ENCODE results near the gene YBX2.
A peak's percentile ranks its signal among the peaks of the same experiment; 100 is the strongest.

YBX2 gene

GRCh38 chr17:7296189-7296861, 1.9 kb upstream of the YBX2 start:
- DNase-seq (ENCODE audit: low spot score): peak; percentile 68

- DNase-seq (ENCODE audit: low spot score): no peak
Observed at GRCh38 chr17:7295230-7296180, 1.1 kb upstream of the YBX2 start.

DNA sequence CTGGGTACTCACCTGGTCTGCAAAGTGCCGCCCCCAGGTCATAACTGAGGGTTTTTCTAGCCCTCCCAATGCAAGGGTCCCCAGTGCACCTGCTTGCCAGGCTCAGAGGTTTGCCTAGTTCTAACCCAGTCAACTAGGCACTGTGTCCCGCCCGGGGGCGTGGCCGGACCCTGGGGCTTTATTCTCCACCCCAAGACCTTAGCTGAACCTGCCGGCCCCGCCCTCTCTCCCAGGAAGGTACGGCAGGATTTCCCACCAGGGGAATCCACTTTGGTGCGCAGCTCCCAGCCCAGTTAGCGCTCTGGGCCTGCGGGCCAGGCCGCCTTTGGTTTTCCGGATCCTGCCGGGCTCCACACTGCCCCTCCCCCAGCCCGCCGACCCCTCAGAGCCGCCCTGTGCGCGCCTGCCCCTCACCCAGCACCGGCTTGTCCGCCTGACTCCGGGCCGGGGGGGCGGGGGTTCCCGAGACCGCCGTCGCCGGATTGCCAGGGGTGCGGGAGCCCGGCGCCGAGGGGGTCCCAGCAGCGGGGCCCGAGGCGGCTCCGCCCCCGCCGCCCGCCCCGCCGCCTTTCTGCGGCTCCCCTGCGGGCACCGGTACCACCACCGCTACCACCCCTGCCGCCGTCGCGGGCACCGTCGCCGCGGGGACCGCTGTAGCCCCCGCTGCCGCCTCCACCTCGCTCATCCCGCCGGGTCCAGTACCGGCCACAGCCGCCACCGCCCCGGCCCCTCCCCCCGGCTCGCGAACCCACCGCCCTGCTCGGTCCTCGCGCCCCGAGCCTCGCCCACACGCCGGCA, 424 bp downstream of the YBX2 start:
- no peak for DNase-seq (ENCODE audit: low spot score)

DNA sequence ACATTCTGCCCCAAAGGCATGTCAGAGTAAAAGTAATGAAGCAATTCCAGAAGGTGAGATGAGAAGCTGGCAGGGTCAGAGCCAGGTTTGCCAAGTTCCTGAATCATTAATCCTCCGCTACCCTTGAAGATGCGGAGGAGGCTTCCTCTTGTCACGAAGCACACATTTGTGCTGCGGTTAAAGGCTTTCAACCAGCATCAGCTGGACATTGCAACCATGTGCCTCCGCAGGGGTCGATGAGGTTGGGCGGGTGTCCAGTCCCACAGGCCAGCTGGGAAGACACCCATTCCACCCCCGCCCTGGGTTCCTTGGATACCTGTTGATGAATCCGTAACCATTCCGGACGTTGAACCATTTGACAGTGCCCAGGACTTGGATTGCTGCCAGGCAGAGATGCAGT, 1.3 kb downstream of the YBX2 start:
- DNase-seq (ENCODE audit: low spot score): no peak

DNA sequence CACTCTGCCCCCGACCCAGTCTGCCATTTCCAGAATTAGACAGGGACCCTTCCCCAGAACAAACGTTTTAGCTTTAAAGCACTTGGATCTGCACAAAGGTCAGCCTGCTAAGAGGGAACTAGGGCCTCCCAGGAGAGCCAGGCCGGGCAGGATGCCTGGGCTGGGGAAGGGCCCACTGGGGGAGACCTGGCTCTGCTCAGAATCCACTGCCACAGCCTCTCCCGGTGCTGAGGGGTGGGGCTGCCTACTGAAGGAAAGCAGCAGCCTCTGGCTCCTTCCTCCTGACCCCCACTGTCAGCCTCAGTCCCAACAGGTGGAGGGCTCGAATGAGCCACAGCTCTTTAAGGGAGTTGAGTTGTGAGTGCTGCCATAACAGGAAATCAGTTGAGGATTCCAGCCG, 1.7 kb downstream of the YBX2 start:
- DNase-seq (ENCODE audit: low spot score): no peak

DNA sequence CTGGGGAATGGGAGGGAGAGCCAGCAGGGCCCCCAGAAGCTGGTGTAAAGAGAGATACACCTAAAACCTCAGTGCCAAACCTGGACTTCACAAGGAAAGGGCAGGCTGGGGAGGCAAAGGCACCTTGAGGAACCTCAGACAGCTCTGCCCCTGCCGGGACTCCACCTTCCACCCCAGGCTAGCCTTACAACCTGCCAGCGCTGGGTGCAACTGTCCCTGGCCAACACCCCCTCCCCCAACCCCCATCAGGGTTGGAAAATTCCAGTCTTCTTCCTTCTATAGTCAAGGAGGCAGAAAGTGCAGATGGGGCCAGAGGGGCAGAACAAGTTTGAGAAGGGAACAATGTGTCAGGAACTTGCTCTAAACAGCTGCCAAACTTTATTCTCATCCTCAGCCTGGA, 2.2 kb downstream of the YBX2 start:
- DNase-seq (ENCODE audit: low spot score): no peak

DNA sequence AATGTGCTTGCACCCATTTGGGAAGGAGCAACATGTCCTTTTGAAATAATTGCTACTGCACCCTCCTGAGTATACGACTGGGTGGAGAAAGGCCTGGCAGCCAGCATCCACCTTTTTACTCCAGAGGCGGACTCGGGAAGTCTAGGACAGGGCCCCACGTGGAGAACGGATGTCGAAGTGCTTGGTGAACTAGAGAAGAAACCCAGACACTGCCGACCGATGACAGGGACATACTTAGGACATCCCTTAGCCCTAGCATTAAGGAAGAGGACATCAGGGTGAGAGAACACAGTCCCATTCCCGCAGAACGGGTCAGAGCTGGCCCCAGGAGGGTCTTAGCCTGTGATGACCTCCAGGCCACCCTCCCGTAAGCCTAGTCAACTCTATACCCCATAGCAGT, 3.8 kb downstream of the YBX2 start:
- DNase-seq (ENCODE audit: low spot score): no peak

DNA sequence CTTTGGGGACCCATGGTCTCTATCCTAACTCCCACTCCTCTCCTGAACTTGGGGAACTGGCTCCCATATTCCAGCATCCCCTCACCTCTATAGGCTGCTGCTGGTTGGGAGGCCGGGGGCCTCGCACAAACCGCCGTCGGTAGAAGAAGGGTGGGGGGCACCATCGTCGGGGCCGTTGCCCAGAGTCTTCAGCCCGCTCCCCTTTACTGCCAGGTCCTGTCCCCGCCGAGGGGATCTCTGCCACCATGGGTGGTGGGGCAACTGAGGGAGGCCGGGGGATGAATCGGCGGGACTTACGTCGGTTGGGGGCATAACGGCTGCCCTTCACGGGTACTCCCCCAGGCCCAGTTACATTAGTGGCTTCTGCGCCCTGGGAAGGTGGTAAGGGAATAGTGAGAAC, 4.3 kb downstream of the YBX2 start:
- no peak for DNase-seq (ENCODE audit: low spot score)

- DNase-seq (ENCODE audit: low spot score): no peak
Observed at GRCh38 chr17:7289256-7290032, 5.0 kb downstream of the YBX2 start.

- no peak for DNase-seq (ENCODE audit: low spot score)
Observed at GRCh38 chr17:7285679-7286078, 8.8 kb downstream of the YBX2 start.

- DNase-seq (ENCODE audit: low spot score): no peak
Observed at GRCh38 chr17:7284911-7285310, 9.5 kb downstream of the YBX2 start.

DNA sequence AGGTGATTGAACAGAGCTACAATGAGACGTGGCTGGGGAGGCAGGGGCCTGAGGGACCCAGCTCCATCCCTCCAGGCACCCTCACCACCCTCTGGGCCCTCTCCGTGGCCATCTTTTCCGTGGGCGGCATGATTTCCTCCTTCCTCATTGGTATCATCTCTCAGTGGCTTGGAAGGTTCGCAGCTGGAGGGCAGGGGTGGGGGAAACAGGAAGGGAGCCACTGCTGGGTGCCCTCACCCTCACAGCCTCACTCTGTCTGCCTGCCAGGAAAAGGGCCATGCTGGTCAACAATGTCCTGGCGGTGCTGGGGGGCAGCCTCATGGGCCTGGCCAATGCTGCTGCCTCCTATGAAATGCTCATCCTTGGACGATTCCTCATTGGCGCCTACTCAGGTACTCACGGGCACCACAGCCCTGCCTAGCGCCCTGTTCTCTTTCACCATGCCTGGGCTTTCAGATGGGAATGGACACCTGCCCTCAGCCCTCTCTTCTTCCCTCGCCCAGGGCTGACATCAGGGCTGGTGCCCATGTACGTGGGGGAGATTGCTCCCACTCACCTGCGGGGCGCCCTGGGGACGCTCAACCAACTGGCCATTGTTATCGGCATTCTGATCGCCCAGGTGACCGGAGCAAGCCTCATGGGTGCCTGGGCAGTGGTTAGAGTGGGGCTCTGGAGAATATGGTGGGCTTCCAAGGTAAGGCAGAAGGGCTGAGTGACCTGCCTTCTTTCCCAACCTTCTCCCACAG, 10.8 kb downstream of the YBX2 start:
- DNase-seq (ENCODE audit: low spot score): no peak

DNA sequence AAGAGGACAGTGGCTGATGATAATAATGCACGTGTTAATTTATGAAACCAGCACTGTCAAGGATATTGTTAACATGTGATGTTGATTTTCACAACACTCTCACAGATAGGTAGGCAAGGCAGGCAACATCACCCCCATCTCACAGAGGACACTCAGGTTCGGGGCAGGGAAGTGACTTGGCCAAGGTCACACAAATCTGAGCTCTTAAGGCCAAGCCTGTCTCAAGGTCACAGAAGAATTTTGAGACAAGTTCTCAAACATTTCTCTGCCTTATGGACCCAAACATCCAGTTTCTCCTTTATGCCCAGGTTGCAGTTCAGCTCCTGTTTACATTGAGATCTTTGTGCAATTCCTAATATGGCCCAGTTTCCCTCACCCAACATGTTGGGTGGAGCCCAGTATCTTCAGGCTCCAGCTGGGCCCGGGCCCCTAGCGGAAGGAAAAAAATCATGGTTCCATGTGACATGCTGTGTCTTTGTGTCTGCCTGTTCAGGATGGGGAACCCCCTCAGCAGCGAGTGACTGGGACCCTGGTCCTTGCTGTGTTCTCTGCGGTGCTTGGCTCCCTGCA, 11.6 kb downstream of the YBX2 start:
- no peak for DNase-seq (ENCODE audit: low spot score)

- no peak for DNase-seq (ENCODE audit: low spot score)
Observed at GRCh38 chr17:7281953-7282751, 12.3 kb downstream of the YBX2 start.

GRCh38 chr17:7281074-7281952, 13.1 kb downstream of the YBX2 start, which contains the start of gene SLC2A4:
Gene SLC2A4 (plus strand): TSS chr17:7281718. CDS start chr17:7281935, 217 bp downstream.
- DNase-seq (ENCODE audit: low spot score): peak; percentile 89

DNA sequence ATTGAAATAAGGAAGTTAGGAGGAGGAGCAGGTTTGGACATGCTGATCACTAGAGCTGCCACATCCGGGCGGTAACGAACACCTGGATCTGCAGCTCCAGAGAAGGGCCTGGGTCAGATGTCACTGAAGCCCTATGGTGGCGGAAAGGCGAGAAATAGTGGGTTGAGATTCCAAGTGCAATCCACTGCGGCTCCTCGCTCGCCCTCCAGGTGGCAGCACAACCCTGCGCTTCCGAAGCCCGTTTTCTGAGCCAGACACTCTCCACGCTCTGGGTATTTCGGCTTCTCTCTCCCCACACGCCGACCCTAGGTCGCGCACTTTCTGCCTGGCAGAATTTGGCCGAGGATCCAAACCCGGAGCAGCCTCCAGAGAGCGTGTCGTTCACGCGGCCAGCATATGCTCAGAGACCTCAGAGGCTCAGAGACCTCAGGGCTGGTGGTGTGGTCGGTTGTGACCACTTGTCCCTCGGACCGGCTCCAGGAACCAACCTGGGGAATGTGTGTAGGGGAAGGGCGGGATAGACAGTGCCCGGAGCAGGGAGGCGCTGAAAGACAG, 13.8 kb downstream of the YBX2 start:
- DNase-seq (ENCODE audit: low spot score): peak; percentile 83

DNA sequence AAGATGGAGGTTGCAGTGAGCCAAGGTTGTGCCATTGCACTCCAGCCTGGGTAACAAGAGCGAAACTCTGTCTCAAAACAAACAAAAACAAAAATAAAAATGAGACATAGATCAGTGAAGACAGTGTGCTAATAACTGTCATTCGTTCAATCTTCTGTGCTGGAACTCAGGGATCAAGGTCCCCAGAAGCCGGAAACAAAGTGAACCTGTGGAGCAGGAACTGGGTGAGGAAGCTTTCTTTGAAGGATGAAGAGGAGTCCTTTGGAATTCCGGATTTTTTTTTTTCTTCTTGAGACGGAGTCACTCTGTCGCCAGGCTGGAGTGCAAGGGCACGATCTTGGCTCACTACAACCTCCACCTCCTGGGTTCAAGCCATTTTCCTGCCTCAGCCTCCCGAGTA, 15.0 kb downstream of the YBX2 start:
- no peak for DNase-seq (ENCODE audit: low spot score)

DNA sequence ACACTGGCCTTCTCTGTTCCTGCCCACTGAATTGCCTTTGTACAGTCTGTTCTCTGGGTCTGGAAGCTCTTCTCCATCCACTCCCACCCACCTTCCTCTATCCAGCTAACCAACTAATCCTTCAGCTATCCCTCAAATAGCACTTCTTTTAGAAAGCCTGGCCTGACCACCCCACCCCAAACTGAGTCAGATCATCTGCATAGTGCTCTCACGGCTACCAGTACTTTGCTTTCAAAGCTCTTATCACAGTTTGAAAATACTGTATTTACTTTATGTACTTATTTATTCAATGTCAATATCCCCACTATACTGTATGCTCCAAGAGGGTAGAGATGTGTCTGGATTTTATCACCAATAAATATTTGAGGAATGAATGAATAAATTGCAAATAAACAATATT, 27.7 kb downstream of the YBX2 start:
- no peak for DNase-seq (ENCODE audit: low spot score)

DNA sequence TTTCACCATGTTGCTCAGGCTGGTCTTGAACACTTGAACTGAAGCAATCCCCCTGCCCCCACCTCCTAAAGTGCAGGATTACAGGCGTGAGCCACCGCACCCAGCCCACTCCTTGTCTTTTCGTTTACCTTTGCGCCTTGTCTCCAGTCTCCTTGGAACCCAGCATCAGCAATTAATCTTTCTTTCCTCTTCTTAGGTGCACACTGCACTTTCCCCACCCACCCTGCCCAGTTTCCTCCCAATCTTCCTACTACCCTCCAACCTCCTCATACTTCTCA, 30.7 kb downstream of the YBX2 start:
- no peak for DNase-seq (ENCODE audit: low spot score)
